Stimulated activated CD4-positive, alpha-beta T cell treated with anti-CD3 and anti-CD28 coated beads, Interleukin-1b, Interleukin-23, amount 100 ng/mL, for 24 hours (primary cell): ENCODE results near the gene ITPR1.

Source experiments
- DNase-seq, 4 experiments: peaks; one replicate each; pipeline ENCODE4 v3.0.0-alpha.2; 2020; ENCODE audit warnings: low read depth in 4 of 4, low spot score in 1 of 4

ITPR1 gene

DNA sequence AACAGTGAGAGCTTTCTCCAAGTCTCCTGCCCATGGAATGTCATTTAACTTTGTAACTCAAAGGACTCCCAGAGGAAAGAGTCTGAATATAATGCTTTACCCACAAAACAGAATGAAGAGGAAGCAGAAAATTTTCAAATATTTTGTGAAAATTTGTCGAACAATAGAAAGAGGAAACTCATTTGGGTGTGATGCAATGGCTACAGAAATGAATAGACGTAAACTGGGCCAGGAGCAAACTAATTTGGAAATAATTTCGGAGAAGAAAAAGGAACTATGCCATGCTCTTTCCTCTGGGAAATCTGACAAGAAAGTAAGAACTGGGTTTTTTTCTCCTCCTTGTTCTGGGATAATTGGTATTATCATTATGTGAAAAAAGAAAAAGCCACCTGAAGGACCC lies 14.9 kb upstream of the ITPR1 start:
- no peak for DNase-seq

DNA sequence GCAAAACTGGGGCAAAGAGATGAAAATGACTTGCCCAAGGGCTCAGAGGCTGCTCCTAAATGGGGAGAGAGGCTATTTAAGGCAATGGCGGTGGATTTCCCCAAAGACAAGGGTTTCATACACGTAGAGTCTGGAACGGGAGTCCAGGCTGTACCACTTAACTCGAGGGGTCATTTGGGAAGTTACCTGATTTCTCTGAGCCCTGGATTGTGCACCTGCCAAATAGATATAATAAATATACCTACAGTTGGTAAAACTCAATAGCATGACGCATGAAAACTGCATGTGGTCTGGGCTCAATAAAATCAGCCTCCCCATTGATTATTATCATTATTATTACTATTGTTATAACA lies 1.3 kb upstream of the ITPR1 start:
- DNase-seq, result no peak

DNA sequence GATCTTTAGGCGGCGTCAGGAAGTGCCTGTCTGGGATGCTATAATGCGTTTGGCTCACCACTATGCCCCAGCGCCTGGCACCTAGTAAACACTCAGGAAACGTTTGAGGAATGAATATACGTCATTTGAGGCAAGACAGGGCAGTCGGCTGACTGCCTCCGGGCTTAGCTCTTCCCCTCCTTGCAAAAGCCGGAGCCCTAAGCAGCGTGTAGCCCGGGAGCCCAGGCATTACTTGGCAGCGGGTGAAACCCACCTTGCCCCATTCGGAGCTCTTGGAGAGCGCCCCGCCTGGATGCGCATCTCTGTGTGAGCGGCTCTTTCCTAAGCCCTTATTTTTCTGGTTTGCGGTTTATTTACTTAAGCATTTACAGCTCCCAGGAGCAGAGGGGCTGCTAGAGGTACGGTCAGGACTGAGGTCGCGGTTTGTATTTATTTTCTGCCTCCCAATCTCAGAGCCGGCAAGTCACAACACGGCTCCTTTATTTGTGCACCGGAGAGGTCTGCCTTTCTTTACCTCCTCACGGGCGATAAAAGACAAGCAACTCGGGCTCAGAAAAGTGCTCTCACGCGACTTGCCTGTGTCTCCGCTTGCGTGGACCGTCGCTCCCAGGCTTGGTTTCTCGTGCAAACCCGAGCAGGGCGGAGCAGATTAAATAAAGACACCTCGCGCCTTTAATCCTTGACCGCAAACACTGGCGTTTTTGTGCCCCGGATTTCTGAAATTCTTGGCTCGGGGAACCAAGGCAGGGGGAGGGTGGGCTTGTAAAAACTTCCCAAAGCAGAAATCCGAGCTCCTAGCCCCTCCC lies 737 bp upstream of the ITPR1 start:
- DNase-seq, result peak in 1 of 4 experiments; percentile 23

DNA sequence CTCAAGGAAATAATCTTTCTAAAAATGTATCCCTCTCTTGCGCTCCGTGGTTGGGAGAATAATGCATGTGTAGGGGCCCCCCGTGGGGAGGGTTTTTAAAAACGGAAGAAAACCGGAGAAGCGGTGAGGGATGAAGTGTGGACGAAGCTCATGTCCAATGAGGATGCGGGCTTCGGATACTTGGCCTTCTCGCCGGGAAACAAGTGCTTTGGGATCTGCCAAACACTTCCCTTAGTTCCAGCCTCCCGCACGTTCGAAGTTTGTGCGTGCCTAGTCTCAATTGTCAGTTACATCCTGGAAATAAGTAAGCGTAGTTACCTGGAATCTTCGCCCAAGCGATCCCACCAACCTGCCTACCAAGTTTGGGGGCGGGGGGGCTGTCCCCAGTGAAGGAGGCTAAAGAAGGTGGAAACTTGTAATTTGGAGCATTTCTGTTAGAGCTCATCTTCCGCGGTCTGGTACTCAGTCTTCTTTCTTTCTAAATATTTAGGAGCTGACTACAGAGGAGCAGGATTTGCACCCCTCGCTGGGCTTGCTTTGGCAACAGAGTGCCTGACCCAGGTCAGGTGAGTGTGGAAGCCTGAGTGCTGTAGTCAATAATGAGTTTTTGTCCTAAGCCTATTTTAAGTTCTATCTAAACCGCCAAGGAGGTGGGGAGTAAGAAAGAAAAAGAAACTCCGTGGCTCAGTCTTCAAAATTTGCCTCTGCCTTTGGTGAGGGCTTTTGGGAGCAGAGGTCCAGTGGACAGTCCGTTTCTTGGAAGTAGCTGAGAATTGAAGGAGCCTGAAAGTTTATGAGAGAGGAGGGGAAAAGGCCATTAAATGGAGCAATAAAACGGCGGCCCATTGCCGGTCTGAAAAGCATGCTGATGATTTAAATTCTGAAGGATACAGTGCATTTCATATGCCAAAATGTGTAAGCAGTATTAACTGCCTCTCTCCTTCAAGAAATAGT lies 1.1 kb downstream of the ITPR1 start:
- no peak for DNase-seq

DNA sequence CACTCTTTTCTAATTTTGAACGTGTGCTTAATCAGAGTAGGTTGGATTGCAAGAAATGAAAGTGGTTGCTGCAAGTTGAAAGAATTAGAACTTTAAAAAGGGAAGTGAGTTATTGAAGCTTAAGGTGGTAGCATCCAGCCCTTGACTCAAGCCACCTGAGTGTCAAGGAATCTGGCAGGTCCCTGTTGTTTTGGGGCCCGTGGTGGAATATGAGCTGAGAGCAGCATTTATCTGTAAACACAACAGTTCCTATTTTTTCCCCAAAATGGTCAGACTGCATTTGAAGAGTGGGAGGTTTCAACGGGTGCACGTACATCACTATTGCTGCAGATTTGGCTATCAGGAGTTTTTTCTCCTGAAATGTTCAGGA lies 1.7 kb downstream of the ITPR1 start:
- DNase-seq, result no peak

GRCh38 chr3:4495294-4496086 lies 2.3 kb downstream of the ITPR1 start:
- no peak for DNase-seq

DNA sequence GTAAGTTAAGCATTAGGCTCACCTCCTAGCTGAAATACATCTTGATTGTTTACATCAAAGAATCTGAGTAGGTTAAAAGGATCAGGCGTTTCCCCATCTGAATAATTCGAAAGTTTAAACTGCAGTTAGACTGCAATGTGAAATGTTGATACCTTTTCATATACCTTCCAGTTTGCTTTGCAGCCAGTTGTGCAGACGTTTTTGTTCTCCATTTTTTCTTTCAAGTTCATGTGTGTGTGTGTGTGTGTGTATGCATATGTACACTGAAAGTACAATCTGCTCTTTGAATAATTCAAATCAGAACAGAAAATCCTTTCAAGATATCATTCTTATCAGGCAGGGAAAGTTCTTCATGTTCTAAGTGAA lies 2.9 kb downstream of the ITPR1 start:
- DNase-seq, result no peak

DNA sequence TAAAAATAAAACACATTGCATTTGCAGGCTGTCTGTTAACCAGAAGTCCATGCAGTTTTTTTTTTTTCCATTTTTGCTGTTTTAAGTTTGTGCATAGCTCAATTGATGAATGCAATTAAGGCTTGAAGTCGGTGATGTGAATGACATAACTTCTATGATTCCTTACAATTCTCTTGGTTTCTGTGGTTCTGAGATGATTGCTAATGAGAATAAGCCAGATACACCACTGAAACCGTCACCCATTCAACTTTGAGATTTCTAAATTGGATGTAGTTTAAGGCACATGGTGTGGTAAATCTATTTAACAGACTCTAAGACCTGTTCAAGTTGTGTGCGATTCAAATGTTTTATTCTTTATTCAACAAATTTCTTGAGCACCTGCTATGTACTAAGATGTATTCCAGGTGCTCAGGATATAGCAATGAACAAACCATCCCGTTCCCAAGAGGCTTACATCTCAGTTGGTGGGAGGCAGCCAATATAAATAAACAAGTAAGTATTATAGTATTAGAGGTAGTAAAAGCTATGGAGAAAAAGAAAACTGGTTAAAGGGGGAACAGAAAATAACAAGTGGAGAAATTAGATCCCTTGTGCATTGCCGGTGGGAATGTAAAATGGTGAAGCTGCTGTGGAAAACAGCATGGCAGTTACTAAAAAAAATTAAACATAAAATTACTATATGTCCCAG lies 4.0 kb downstream of the ITPR1 start:
- no peak for DNase-seq

- no peak for DNase-seq
These were observed 4.7 kb downstream of the ITPR1 start for GRCh38 chr3:4497843-4498324.

DNA sequence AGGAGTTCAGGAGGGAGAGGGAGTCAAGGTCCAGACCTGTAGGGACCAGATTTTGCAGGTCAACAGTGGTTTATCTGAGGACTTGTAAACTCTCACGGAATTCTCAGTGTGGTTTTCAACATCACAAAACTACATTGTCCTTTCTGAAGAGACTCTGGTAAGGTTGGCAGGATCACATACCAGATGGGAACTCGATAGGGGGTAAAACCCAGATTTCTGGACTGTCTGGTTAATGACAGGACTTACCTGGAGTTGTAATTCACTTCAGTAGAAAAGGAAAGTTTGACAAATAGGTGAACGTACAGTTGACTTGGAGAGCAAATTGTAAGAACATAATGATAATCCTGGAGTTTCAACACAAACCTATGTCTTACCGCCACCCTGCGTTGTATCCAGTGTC lies 5.3 kb downstream of the ITPR1 start:
- DNase-seq, result no peak

GRCh38 chr3:4501437-4501836 lies 8.3 kb downstream of the ITPR1 start:
- DNase-seq, result no peak

- DNase-seq, result no peak
These were observed 8.8 kb downstream of the ITPR1 start for GRCh38 chr3:4501927-4502326.

DNA sequence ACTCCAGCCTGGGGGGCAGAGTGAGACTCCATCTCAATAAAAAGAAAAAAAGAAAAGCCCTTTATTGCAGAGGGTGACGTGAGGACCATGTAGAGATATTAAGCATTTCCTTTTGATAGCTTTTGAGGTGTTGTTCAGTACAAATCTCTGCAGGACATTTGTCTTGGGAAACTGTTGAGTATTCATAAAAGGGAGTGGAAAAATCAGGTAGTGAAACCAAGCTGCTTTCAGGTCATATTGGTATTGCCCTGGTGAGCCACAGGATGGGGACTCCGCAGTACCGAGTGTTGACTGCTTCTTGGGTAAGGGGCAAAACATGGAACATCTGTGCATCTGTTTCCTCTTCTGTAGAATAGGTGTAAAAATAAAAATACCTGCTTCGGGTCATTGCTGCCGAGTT lies 9.9 kb downstream of the ITPR1 start:
- DNase-seq, result no peak

GRCh38 chr3:4504340-4505261 lies 11.5 kb downstream of the ITPR1 start:
- DNase-seq, result no peak

- no peak for DNase-seq
These were observed 12.8 kb downstream of the ITPR1 start for GRCh38 chr3:4505688-4506558.

DNA sequence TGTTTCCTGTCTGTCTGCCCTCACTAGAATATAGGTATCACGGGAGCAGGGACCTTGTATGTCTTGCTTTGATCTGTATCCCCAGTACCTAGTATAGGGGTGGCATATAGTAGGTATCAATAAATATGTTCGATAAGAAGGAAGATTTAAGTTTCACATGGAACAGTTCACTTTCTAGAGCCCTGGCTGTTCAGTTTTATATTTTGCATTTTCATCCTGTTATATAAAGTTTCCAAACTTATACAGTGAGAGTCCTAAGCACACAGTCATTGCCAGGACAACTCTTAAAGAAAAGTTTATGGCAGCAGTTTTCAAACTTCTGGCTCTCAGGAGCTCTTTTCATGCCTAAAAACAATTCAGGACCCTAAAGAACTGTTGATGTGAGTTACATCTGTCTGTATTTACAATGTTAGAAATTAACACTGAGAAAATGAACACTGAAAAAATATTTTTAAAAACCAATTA lies 13.4 kb downstream of the ITPR1 start:
- no peak for DNase-seq

DNA sequence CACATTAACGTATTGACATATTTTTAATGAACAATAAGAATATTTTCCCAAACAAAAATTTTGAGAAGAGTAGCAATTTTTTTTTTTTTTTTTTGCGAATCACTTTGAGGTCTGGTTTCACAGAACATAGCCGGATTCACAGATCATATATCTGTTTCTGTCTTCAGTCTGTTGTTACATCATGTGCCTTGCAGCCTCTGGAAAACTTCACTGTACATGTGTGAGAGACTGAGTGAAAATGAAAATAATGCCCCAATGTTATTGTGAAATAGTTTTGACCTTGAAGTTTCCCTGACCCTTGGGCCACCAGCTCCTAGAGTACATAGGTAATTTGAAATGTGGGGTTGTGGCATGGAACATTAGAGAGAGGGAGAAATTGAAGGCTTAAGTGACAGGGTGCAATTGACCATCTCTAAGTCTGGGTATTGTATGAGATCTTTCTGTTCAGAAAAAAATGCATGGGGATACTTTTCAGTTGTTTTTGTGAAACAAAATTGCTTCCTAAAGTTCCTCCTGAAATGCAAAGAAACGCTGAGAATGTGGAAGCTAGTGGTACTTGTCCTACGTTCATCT lies 14.0 kb downstream of the ITPR1 start:
- no peak for DNase-seq
